RWPE2 (cell line): ENCODE data around the gene RGS7.
A peak's percentile ranks its signal among the peaks of the same experiment; 100 is the strongest.
"Not testable (repeated sequence)": the region's sequence is repeated elsewhere in the genome, so short reads cannot be mapped to it uniquely, and the experiment has no call there.

Experiments
- ATAC-seq: fragments of 200-7000 bp; cut with Tn5 transposase; 3 replicates; pipeline ENCODE4 v1.9.1; 2021; ENCODE audit warnings: low read depth
- DNase-seq: peaks from one replicate; pipeline ENCODE4 v3.0.0-alpha.2; 2020; ENCODE audit warnings: low spot score
- H3K27ac ChIP-seq: fragments of 450-650 bp; 2 replicates; pipeline ENCODE4 v1.5.1; 2017; ENCODE audit warnings: mild to moderate bottlenecking; ENCODE audit not compliant: poor library complexity, severe bottlenecking
- H3K27me3 ChIP-seq: fragments of 250-450 bp; sonication (Bioruptor Pico); 2 replicates; pipeline ENCODE4 v1.5.1; 2021; ENCODE audit warnings: mild to moderate bottlenecking, moderate library complexity; ENCODE audit not compliant: insufficient read depth, poor library complexity, severe bottlenecking
- H3K36me3 ChIP-seq: fragments of 250-450 bp; sonication (Bioruptor Pico); 2 replicates; pipeline ENCODE4 v1.5.1; 2020; ENCODE audit warnings: low read depth, mild to moderate bottlenecking, moderate library complexity
- H3K4me1 ChIP-seq: fragments of 250-450 bp; sonication (Bioruptor Pico); 2 replicates; pipeline ENCODE4 v1.5.1; 2021; ENCODE audit warnings: mild to moderate bottlenecking, moderate library complexity; ENCODE audit not compliant: insufficient read depth, poor library complexity, severe bottlenecking
- H3K4me3 ChIP-seq: fragments of 250-450 bp; sonication (Bioruptor Pico); 2 replicates; pipeline ENCODE4 v1.5.1; 2021; ENCODE audit warnings: mild to moderate bottlenecking, moderate library complexity; ENCODE audit not compliant: severe bottlenecking
- H3K9me3 ChIP-seq: fragments of 250-450 bp; sonication (Bioruptor Pico); 2 replicates; pipeline ENCODE4 v1.5.1; 2021; ENCODE audit warnings: mild to moderate bottlenecking, moderate library complexity; ENCODE audit not compliant: severe bottlenecking
- TF ChIP-seq, protein P1 (sequence below): fragments of 450-650 bp; IDR thresholded peaks from one replicate; pipeline ENCODE4 v1.5.1; 2017; ENCODE audit warnings: mild to moderate bottlenecking, moderate library complexity; ENCODE audit not compliant: poor library complexity, severe bottlenecking

The RGS7 gene

DNA sequence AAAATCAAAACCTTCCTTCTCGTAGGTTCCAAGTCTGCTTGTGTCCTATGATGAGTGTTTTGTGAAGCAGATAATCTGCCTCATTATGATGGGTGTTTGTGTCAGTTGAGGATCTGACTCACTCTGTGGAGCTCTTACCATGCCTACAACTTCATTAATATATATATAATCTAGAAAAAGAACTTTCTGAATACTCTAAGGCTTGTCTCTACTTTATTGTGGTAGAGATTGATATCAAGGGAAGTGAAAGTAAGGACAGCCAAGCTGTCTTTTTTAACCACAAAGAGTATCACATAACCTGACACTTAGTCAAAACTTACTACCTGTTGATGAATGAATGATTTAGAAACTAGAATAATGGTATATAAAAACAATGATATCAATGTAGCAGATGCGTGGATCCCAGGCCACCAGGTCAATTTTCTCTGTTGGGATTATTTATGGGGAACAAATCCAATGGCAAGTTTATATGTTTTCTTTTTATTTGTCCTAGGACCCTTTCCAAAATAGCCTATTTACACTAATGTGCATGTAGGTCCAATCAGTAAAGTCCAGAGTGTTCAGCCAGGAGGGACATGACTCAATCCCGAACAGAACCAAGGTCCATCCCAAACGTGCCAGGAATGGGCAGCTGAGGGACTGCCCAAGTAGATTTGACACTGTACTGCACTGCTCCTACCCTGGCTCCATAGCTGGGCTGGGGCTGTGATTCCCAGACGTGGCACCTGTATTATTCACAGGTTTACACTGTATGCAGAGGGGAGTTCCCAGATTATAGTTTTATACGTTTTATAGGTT, 562.8 kb downstream of the RGS7 start:
- H3K9me3 ChIP-seq = no peaks in the 10 kb centered on the region
- TF ChIP-seq, protein P1, sequence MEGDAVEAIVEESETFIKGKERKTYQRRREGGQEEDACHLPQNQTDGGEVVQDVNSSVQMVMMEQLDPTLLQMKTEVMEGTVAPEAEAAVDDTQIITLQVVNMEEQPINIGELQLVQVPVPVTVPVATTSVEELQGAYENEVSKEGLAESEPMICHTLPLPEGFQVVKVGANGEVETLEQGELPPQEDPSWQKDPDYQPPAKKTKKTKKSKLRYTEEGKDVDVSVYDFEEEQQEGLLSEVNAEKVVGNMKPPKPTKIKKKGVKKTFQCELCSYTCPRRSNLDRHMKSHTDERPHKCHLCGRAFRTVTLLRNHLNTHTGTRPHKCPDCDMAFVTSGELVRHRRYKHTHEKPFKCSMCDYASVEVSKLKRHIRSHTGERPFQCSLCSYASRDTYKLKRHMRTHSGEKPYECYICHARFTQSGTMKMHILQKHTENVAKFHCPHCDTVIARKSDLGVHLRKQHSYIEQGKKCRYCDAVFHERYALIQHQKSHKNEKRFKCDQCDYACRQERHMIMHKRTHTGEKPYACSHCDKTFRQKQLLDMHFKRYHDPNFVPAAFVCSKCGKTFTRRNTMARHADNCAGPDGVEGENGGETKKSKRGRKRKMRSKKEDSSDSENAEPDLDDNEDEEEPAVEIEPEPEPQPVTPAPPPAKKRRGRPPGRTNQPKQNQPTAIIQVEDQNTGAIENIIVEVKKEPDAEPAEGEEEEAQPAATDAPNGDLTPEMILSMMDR = no peak
- no peak overlapping the region for H3K4me3 ChIP-seq
- ATAC-seq (no peak), DNase-seq (no peak)
- H3K36me3 ChIP-seq = no peaks in the 10 kb centered on the region
- no peak overlapping the region for H3K27ac ChIP-seq
- peaks cover 11% of the 10 kb centered on the region for H3K4me1 ChIP-seq
- H3K27me3 ChIP-seq = no peaks in the 10 kb centered on the region

DNA sequence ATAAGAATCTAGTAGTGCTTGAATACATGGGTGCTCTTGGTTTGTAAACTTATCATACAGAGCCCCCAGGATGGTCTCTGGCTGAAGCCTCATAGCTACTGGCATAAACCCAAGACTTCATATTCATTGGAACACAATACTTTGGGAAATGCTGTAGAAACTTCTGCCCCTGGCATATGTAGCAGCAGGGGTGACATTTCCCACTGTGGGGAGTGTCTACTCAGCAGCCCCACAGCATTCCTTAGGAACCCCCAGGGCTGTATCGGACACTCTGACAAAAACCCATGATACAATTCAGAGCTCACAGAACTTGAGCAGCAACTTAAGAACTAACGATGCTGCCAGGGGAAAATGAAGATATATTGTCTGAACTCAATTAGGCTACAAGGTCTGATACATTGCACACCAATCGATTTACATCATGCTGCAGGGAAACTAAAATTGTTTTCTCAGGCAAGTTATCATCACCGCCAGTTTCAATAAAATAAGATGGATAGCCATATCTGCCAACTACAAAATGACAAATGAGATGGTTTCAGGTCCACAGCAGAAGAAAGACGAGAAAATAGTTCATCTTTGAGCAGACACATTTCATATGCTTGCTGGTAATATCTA, 564.0 kb downstream of the RGS7 start:
- TF ChIP-seq, protein P1 = no peak
- Histone ChIP-seq H3K36me3 (no peaks in the 10 kb centered on the region), H3K4me1 (peaks cover 11% of the 10 kb centered on the region), H3K27ac (no peak overlapping the region), H3K4me3 (no peak overlapping the region), H3K27me3 (no peaks in the 10 kb centered on the region), H3K9me3 (no peaks in the 10 kb centered on the region)
- ATAC-seq (no peak), DNase-seq (no peak)

DNA sequence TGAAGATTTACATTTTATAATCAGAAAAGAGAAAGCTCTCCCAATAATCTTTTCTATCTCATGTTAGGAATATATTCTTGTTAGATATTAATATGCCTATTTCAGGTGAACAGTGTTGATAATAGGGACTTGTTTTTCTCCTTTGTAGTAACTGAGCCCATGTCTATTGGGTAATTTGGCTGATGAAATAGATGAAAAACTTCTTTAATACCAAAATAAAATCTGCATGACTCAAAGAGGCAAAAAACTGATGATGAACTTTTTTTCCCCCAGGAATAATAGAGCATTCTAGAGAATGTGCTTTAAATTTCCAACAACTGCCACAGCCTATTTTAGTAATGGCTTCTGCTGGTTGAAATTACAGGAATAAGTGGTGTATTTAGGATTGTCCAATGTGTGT, 566.1 kb downstream of the RGS7 start:
- Histone ChIP-seq H3K4me1 (no peaks in the 10 kb centered on the region), H3K27ac (no peak overlapping the region), H3K27me3 (no peaks in the 10 kb centered on the region), H3K36me3 (no peaks in the 10 kb centered on the region), H3K4me3 (no peak overlapping the region), H3K9me3 (no peaks in the 10 kb centered on the region)
- no peak for ATAC-seq
- TF ChIP-seq, protein P1 = no peak
- no peak for DNase-seq

DNA sequence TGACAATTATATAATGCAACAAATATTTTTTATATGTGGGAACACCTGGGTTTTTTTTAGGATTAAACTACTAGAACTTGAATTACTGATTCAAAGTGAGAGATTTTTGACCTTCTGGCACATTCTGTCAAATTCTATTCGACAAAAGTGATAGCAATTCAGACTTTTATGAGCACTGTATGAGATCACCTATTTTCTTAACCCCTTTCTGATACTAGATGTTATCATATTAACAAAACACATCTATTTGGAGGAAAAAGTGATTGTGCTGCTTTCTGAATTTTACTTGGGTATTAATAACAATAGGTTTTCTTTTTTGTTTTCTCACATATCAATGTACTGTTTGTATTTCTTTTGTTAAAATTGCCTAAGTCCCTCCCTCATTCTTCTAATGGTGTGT, 570.1 kb downstream of the RGS7 start:
- ATAC-seq = no peak
- H3K4me1 ChIP-seq = peaks cover 8% of the 10 kb centered on the region
- H3K9me3 ChIP-seq = no peaks in the 10 kb centered on the region
- H3K27ac ChIP-seq = no peak overlapping the region
- no peak overlapping the region for H3K4me3 ChIP-seq
- H3K36me3 ChIP-seq = no peaks in the 10 kb centered on the region
- no peak for DNase-seq
- no peaks in the 10 kb centered on the region for H3K27me3 ChIP-seq
- TF ChIP-seq, protein P1 = no peak

DNA sequence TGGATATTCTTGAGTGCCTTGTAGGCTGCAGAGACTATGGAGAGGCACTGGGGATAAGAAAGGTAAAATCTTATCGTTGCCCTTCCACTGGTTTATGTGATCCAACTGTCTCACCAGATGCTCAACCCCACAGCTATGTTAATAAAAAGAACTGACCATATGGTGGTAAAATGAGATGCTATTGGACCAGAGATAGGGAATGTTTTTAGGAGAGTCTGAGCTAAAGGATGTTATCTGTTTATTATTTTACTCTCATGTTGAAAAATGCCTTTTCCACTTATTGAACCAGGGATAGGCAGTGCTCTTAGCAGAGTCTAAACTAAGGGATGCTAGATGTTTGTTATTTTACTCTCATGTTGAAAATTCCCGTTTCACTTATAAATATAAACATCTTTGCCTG, 572.2 kb downstream of the RGS7 start:
- Histone ChIP-seq H3K27ac (no peak overlapping the region), H3K9me3 (no peaks in the 10 kb centered on the region), H3K4me1 (peaks cover 8% of the 10 kb centered on the region), H3K27me3 (no peaks in the 10 kb centered on the region), H3K36me3 (no peaks in the 10 kb centered on the region), H3K4me3 (no peak overlapping the region)
- TF ChIP-seq, protein P1 = no peak
- DNase-seq = no peak
- no peak for ATAC-seq

DNA sequence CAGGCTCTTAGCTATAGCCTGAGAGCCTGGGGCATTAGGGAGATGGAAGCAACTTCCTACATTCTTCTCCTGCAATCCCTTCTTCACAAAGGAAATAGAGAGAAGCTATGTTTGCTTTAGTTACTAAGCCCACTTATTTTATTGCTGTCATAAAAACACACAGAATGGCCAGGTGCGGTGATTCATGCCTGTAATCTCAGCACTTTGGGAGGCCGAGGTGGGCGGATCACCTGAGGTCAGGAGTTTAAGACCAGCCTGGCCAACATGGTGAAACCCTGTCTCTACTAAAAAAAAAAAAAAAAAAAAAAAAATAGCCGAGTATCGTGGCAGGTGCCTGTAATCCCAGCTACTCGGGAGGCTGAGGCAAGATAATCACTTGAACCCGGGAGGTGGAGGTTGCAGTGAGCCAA, 573.3 kb downstream of the RGS7 start:
- not testable (repeated sequence) for H3K4me1 ChIP-seq, H3K9me3 ChIP-seq, H3K4me3 ChIP-seq, H3K27me3 ChIP-seq, H3K36me3 ChIP-seq
- ATAC-seq = peak; percentile 99
- peak overlapping the region; percentile 67 for H3K27ac ChIP-seq
- peak; percentile 40 for DNase-seq
